DMS153 (cell line): ENCODE results near the gene TMED9.

Experiments used
- DNase-seq: peaks from one replicate; lab custom pipeline; 2025; lab: John Stamatoyannopoulos, UW

The TMED9 gene

GRCh38 chr5:177578316-177578715 is 13.7 kb upstream of the TMED9 start:
- no peak for DNase-seq

GRCh38 chr5:177588413-177588909 is 3.5 kb upstream of the TMED9 start:
- no peak for DNase-seq

GRCh38 chr5:177590406-177590805 is 1.6 kb upstream of the TMED9 start:
- DNase-seq: no peak

- no peak for DNase-seq
Measured at GRCh38 chr5:177591690-177592009, 353 bp upstream of the TMED9 start.

GRCh38 chr5:177592905-177593304 is 902 bp downstream of the TMED9 start:
- DNase-seq: no peak

- DNase-seq: no peak
Measured at GRCh38 chr5:177593511-177593910, 1.5 kb downstream of the TMED9 start.

GRCh38 chr5:177594071-177594470 is 2.1 kb downstream of the TMED9 start:
- no peak for DNase-seq

GRCh38 chr5:177595026-177595585 is 3.1 kb downstream of the TMED9 start:
- DNase-seq: no peak

- no peak for DNase-seq
Measured at GRCh38 chr5:177595991-177596774, 4.2 kb downstream of the TMED9 start.

GRCh38 chr5:177596775-177597238 is 4.8 kb downstream of the TMED9 start:
- DNase-seq: no peak

- no peak for DNase-seq
Measured at GRCh38 chr5:177598477-177598876, 6.5 kb downstream of the TMED9 start.

GRCh38 chr5:177599731-177600507 is 7.9 kb downstream of the TMED9 start, which contains the start of gene B4GALT7:
Gene B4GALT7 (plus strand): TSS chr5:177600132. CDS start chr5:177600211, 79 bp downstream.
- no peak for DNase-seq

GRCh38 chr5:177600508-177601018 is 8.6 kb downstream of the TMED9 start:
- no peak for DNase-seq

GRCh38 chr5:177601126-177601525 is 9.1 kb downstream of the TMED9 start:
- DNase-seq: no peak

- no peak for DNase-seq
Measured at GRCh38 chr5:177601577-177602457, 9.8 kb downstream of the TMED9 start.

GRCh38 chr5:177602458-177602830 is 10.4 kb downstream of the TMED9 start:
- DNase-seq: no peak

- no peak for DNase-seq
Measured at GRCh38 chr5:177603631-177604030, 11.6 kb downstream of the TMED9 start.

GRCh38 chr5:177604116-177604521 is 12.1 kb downstream of the TMED9 start:
- DNase-seq: no peak

GRCh38 chr5:177604656-177605055 is 12.7 kb downstream of the TMED9 start:
- no peak for DNase-seq

GRCh38 chr5:177605078-177605477 is 13.1 kb downstream of the TMED9 start:
- no peak for DNase-seq

GRCh38 chr5:177605667-177606066 is 13.7 kb downstream of the TMED9 start:
- no peak for DNase-seq
